HG02943 (cell line): ENCODE results near the gene CBARP.

ENCODE experiments used
- ATAC-seq: cut with Tn5 transposase; IDR thresholded peaks from one replicate; pipeline ENCODE4 v1.9.1; 2021; ENCODE audit warnings: mild to moderate bottlenecking, low read depth, moderate library complexity; ENCODE audit not compliant: unreplicated experiment

CBARP gene

DNA sequence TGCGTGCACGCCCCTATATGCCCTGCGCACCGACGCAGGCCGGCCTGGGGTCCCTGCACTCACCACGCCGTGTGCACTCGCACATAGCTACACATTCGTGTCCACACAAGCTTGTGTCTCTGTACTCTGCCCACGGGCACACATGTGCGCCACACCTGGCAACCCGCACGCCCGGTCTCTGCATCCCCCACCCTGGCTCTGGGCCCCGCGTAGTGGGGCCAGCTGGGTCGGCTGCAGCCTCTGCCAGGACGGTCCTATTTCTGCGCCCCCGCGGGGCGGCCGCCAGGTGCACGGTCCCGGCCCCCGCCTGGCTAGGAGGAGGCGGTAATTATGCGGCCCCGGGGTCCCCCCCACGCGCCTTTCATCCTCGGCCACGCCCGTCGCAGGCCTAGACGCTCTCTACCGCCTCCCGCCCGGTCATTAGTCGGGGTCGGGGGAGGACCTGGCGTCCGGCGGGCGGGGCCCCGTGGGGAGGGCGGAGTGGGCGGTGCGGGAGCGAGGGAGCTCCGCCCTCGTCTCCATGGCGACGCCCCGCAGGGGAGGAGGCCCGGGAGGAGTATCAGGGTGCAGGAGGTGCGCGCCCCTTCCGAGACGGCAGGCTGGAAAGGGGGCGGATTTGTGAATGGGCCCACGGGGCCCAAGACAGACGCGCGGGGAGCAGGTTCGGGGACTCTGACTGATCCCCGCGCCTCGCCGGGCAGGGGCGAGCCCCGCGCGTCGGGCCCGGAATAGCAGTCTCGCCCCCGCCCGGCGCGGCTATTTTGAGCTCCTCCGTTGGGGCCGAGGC is 28.5 kb upstream of the CBARP start:
- ATAC-seq: peak; percentile 29

DNA sequence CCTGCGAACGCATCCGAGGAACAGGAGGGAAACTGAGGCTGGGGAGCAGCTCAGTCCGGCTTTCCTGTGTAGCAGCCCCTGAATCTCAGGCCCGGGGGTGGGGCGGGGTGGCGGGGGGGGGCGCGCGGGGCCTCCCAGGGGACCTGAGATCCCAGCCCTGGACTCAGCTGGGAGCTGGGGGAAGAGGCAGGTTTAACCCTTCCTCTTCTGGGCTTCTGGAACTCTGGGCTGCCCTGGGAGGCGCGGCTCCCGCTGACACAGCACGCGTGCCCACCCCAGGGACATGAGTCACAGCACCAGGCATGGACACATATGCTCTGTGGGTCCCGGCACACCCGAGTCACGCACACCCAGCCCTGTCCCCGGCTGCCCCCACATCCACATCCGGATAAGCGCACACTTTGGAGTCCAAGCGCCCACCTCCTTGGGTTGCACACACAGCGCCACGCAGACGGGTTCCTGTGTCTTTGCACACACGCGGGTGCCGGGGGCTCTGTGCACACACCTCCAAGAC is 27.9 kb upstream of the CBARP start:
- no peak for ATAC-seq

DNA sequence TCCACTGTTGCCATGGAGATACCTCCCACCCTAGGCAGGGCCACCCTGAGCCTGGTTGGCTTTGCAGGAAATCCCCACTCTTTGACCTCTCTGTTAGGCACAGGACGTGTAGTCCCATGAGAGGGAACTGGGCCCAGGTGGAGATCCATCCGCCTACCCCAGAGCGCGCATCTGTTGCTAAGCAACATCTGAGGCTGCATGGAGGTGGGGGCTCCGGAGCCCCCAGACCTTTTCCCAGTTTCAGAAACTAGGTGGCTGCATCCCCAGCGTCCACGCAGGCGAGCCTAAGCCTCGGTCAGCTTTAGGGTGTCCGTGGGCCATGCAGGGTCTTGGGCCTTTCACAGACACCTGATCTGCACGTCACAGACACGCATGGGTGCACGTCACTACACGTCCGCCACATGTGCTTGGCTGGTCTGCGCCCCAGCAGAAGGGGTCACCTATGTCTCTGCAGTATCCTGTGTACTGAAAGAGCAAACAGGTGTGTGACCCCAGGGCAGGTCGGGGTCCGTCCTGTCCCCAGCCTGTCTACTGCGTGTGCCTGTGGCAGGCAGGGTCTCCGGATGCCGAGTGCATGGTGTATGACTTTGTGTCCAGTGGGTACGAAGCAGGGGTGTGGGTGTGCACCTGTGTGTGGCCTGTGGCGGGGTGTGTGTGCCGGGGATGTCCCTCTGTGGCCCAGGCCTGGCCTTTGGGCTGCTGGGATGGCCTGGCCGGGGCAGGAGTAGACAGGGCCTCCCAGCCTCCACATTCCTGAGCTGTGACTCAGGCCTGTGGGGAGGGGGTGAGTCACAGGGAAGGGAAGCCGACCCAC is 27.2 kb upstream of the CBARP start:
- ATAC-seq: no peak

DNA sequence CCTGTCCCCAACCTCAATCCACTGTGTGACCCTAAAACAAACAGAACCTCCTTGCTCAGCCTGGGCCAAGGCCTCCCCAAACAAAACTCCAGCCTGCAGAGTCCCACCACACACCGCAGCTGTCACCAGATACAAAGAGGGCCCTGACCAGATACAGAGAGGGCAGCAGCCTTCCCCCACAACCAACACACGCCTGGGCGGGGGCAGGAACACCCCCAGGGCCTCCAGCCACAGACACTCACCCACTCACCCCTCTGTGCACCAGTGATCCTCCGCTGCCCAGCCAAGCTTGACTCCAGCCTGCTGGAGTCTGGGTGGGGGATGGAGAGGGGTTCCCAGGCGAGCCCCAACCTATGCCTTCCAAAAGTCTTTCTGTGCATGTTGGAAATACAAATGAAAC is 25.4 kb upstream of the CBARP start:
- ATAC-seq: no peak

DNA sequence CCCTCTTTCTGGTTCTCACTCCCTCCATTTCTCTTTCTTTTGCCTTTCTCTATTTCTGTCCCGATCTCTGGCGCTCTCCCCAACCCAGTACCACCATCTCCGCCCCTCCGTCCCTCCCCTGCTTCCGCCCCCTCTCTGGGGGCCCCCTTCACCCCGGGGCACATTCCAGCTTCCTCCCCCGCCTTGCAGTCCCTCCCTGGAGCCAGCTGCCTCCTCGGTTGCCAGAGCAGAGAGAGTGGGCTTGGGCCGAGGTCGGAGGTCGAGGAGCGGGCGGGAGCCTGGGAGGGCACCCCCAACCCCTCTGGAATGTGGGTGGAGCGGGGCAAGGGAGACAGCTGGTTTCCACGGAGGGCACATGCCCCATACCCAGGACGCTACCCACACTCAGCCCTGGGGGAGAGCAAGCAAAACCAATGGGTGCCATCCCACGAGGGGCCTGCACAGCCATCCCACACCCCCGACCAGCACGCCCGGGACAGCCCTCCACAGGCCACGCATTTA is 24.9 kb upstream of the CBARP start:
- ATAC-seq: no peak

DNA sequence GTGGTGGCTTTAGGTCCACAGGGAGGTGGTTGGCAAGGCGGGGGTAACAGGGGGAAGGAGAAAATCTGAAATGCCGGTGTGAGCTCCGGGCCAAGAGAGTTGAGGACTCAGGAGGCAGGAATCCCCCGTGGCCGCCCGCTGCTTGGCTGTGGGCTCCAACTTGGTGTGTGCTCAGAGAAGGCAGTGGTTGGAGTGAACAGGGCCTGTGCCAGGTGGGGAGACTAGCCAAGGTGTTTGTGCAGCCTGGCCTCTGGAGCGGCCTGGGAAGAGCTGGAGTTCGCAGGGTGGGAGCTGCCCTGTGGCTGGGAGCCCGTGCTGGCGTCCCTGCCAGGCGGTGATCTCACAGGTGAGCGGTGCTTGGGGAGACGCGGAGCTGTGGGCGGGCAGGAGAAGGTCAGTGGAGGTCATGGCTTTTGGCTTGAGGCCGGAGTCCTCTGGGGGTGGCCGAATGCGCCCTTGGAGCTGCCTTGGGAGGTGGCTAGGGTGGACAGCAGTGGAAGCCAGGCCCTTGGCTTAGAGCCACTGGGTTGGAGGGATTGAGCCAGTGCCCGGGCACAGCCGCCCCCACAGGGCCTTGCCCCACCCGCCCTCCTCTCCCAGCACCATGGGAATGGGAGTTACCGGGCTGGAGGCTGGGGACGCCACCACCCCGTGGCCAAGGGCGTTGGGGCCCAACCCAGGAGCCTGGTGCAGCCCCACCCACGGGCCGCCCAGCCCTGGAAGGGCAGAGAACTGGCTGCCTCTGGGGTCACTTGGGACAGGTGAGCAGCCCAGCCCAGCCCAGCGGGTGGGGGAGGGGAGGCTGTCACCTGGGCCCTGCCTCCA is 24.2 kb upstream of the CBARP start:
- ATAC-seq: no peak

DNA sequence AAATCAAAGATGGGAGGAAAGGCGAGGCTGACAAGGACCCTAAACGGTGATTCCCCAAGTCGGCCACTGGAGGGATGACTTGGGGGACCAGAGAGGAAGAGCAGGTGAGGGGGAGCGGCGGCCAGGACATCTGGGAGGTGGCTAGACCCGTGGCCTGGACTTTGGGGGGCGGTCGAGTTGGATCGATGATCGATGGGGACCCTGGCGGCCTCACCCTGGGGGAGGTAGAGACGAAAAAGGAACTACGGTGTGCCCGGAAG is 23.7 kb upstream of the CBARP start:
- ATAC-seq: no peak

DNA sequence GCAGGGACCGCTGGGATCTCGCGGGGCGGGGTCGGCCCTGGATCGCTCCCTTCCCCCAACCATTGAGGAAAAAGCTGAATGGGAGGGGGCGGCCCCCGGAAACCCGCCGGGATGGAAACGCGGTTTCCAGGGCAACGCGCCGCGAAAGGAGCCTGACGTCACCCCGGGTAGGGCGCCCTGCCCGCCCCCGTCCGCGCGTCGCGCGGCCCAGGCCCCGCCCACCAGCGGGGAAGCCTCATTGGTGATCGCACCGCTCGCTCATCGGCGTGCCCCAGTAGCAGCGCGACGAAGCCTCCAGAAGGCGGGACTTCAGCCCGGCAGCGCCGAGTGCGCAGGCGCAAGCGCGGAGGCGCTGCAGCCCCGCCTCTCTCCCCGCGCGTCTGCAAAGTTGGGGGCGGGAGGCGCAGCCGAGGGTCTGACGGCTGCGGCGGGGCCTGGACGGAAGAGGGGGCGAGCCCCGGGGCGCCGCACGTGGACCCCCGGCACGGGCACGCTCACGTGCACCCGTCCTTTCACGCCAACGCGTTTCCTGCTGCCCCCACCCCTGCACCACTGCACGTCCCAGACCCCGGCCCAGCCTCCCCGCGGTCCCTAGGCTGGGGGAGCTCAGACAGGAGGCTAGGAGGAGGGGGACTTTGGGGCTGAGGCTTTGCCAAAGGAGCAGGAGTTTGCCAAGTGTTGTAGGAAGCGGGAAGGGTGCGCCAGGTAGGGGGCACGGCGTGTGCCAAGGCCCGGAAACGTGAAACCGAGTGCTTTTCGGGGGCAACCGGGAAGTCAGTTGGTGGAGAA is 23.1 kb upstream of the CBARP start:
- ATAC-seq: peak; percentile 49

DNA sequence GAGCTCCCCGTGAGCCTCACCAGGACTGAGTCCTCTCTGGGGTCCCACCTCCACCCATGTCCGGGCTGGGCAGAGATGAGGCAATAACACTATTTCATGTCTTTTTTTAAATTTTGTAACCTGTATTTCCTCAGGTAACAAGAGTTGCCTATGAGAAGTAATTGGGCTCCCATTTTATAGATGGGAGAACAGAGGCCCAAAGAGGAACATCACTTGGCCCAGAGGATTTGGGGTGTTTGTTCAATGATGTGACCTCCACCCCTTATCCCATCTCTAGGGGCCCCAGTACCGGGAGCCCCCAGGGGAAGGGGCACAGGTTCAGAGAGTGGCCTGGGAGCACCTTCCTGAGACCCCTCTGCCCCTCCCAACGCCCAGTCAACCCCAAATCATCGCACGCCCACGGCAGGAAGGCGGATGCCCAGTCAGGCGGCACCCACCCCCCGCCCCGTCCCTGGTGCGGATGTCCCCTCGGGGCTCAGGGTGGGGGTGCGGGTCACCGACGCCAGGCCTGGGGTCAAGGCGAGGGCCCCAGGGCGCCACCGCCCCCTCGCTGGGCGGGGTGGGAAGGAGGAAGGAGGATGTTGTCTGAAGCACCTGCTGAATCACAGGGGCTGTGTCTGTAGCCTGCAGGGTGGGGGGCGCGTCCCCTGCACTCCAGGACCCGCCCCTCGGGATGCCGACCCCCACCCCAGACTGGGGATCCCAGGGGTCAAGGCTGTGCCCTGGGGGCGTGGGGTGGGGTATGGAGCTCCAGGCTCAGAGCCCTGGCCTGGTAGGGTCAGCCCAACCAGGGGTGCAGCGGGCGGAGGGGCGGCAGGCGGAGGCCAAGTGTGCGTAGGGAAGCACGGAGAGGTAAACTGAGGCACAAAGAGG is 22.3 kb upstream of the CBARP start:
- ATAC-seq: no peak

DNA sequence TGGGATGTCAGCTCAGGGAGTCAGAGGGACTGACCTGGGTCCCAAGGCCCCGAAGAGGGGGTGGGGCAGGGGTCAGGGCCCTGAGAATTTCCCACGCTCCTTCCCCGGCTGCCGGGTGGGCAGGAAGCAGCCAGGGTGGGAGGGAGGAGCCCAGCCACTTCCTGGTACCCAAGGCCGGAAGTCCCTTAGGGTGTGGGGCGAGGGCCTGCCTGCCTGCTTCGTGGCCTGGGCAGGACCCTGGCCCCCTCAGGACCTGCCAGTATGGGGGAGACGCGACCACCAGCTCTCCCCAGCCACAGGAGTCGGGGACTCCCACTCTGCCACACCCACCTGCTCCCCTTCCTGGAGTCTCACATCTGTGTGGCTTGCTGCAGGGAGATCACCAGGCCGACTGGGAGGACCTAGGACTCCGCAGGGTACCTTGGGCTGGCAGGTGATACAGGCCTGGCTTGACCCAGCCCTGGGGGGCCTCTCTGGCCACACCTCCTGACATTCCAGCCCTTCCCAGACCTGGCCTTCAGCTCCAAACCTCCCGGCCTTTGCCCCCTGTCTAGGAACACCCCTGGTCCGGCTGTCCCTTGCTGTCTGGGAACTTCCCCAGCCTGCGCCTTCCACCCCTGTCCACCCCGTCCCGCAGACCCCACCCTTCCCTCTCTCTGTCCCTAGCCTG is 21.5 kb upstream of the CBARP start:
- ATAC-seq: no peak

DNA sequence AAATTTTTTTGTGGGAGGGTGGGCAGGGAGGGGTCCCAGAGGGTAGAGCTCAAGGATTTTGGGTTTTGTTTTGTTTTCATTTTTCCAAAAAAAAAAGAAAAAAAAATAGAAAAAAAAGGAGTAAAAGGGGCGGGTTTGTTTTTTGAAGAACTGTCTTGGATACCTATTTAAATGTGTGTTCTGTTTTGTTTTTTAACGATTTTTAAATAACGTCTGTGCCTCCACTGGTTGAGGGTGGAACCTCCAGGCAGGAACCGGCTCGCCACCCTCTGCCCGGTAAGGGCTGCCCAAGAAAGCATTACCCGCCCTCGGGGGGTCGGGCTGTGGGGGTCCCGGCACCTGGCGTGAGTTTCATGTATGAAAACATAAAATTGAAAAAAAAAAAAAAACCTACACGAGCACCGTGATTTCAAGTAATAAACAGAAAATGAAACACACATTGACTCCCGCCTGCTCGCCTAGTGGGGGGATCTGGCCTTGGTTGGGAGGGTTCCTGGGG is 21.0 kb upstream of the CBARP start:
- no peak for ATAC-seq

DNA sequence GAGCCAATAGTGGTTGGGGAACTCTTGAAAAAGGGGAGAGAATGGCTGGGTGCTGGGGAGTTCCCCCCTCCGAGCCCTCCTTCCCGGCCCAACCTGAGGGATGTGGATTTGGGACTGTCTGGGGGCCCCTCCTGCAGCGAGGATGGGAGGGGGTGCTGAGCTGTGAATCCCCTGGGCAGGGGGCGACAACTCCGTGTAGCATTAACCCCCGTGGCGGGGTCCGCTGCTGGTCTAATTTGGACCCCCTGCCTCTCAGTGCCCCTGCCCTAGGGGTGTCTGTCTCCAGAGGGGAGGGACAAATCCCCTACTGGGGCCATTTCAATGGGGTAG is 20.3 kb upstream of the CBARP start:
- ATAC-seq: no peak

DNA sequence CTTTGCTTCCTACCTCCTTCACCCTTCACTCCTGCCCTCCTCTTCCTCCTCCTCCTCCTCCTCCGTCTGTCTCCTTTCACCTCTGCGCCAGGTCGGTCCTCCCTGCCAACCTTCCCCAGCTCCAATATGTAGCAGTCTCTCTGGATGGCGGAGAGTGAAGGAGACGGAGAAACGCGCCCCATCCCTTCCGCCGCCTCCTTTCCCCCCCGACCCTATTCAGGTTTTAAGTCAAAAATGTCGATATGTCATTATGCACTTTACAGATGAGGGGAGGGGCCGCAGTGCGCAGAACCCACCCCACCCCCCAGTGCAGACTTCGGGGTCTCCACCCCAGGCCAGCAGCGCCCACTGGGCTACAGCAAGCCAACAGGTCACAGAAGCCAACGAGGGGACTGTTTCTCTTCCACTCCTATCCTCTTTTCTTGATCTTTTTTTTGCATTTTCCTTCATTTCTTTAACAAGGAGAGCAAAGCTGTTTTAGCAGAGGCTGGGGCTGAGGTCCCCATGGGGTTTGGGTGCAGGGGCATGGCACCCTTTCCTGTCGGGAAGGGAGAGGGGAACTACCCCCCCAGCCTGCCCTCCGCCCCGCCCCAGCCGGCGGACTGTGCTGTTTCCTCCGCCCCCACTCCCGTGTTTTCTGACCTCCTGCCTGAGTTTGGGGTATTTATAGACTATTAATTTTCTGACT is 19.8 kb upstream of the CBARP start:
- ATAC-seq: no peak

DNA sequence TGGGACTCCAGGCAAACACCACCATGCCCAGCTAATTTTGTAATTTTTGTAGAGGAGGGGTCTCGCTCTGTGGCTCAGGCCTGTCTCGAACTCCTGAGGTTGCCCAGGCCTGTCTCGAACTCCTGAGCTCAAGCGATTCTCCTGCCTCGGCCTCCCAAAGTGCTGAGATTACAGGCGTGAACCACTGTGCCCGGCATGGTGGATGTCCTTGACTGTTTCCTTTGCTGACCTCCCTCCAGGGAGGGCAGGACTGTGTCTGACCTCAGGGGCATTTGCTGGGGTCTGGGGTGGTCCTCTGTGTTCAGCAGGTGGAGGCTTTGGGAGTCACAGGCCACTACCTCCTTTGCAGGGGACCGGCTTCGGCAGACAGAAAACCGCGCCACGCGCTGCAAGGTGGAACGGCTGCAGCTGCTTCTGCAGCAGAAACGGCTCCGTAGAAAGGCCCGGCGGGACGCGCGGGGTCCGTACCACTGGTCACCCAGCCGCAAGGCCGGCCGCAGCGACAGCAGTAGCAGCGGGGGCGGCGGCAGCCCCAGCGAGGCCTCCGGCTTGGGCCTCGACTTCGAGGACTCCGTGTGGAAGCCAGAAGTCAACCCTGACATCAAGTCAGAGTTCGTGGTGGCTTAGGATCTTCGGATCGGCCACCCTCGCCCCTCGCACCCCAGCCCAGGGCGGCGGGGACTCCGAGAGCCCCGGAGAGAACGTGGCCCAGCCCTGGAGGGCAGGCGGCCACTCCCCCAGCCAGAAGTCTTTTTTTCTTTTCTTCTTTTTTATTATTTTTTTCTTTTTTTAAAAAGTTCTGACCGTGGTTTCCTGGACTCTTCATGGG is 19.1 kb upstream of the CBARP start:
- no peak for ATAC-seq

DNA sequence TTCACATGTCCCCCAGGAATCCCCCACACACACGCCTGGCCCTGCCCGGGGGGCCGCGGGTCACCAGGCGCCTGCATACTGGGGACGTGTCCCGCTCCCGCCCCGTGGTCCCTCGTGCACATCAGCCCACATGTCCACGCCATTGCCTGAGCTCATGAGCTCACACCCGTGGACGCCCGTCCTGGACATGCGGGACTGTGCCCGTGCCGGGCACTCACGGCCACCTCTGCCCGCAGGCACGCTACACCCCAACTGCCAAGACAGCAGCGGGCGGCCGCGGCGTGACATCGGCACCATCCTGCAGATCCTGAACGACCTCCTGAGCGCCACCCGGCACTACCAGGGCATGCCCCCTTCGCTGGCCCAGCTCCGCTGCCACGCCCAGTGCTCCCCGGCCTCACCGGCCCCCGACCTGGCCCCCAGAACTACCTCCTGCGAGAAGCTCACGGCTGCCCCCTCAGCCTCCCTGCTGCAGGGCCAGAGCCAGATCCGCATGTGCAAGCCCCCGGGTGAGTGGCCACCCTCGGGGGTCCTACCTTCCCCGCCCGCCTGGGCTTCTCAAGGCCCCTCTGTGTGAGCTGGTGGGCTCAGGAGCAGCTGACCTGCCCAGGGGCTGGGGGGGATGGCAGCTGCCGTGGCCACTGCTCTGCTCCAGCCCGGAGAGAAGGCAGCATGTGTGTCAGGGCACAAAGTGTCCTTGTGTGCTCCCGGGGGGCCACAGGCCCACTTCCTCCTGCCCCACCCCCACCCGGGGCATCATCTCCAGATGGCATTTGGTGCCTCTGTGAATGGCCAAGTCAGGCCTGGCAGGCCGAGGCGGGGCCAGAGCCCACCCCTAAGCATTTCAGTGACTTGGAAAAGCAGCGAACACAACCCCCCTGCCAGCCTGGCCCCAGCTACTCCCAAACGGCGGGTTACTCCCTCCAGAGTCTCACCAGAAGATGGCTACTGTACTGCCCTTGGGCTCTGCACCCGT is 17.7 kb upstream of the CBARP start:
- ATAC-seq: no peak

DNA sequence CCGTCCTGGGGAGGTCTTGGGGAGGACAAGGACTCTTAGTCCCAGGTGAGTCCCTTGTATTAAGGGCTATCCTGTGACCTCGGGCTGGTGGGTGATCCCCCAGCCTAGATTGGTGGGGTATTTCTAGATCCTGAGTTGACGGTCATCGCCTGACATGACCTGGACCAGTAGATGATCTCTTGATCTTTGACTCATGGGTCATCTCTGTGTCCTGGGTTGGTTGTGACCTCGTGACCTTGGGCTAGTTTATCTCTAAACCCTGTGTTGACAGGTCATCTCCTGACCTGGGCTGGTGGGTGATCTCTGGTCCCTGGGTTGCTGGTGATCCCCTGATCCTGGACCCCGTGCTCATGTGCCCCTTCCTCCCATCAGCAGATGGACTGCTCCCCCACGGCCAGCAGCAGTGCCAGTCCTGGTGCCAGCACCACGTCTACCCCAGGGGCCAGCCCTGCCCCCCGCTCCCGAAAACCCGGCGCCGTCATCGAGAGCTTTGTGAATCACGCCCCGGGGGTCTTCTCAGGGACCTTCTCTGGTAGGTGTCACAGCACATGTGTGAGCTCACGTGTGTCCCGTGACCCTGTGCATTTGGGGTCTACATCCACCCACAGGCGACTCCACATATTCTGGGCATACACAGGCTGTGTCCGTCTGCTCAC is 16.9 kb upstream of the CBARP start:
- no peak for ATAC-seq
